Right lobe of liver (tissue), 4 donors: ENCODE results near the gene DAP.

Source experiments
- POLR2A ChIP-seq: fragments of 450-650 bp; IDR thresholded peaks from one replicate; pipeline ENCODE4 v1.6.1; 2017; ENCODE audit warnings: antibody characterized with exemption, mild to moderate bottlenecking
- TF ChIP-seq, protein P1 (sequence below), 4 donors: fragments of 200-600 bp in 3 of 4; fragments of 450-650 bp in 1 of 4; IDR thresholded peaks; one replicate each; pipeline versions ENCODE4 v1.5.1 to v1.8.0; 2016 to 2022; ENCODE audit warnings: antibody characterized with exemption in 4 of 4, mild to moderate bottlenecking in 2 of 4
- donor health status: DM: no; HTN: no; CAD: no.
- donor health status: DM: no; HTN: no; CAD: no.
- donor health status: DM: no; HTN: yes; CAD: no.

DNA sequence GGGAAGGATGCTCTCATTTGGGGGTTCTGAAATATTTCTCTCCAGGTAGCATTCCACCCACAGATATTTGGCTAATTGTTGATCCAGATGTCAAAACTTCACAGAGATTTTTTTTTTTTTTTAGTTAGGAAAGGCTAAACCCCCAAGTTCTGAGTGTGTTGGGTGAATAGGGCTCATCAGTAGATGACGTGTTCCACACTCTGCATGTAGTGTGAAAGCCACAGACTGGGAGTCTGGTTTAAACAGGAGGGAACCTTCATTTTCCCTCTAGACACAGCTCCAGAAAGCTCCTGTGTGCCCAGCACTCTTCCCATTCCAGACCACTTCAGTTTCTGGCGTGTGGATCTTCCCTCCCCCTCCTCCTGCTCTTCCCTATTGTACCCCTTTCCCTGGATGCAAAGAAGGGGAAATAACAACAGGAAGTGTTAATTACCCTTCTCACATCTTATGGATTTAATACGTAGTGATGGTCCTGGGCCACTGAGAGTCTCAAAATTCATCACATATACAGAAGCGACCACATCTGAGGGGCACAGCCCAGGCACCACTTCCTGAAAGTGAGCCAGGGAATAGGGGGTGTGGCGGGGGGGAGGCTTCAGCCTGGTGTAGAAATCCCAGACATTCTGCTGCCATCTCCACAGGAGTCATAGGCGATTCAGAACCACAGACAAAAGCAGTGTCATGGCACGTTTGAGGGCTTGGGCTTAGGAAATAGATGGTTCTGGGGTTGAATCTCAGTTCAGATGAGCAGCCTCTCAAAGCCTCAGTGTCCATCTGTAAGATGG, 65.1 kb downstream of the DAP start:
- TF ChIP-seq, protein P1, sequence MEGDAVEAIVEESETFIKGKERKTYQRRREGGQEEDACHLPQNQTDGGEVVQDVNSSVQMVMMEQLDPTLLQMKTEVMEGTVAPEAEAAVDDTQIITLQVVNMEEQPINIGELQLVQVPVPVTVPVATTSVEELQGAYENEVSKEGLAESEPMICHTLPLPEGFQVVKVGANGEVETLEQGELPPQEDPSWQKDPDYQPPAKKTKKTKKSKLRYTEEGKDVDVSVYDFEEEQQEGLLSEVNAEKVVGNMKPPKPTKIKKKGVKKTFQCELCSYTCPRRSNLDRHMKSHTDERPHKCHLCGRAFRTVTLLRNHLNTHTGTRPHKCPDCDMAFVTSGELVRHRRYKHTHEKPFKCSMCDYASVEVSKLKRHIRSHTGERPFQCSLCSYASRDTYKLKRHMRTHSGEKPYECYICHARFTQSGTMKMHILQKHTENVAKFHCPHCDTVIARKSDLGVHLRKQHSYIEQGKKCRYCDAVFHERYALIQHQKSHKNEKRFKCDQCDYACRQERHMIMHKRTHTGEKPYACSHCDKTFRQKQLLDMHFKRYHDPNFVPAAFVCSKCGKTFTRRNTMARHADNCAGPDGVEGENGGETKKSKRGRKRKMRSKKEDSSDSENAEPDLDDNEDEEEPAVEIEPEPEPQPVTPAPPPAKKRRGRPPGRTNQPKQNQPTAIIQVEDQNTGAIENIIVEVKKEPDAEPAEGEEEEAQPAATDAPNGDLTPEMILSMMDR (IDR thresholded peaks at IDR 0.05), result no peak
- no peak for TF ChIP-seq POLR2A
